ENCODE data around the gene PDE8A.

PDE8A gene

DNA sequence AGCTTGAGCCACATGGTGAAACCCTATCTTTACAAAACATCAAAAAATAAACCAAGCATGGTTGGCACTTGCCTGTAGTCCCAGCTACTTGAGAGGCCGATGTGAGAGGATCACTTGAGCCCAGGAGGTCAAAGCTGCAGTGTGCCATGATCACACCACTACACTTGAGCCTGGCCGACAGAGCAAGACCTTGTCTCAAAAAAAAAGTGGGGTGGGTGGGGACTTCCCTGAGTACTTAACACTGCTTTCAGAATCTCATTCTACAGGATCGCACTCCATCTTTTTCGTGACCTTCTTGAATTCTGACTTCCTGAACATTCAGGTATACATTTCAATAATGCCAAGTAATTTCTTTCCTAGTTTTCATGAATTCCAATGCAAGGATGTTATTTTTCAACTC is 91.3 kb downstream of the PDE8A start:
- Histone ChIP-seq H3K79me2 (ENCODE audit: low read length) (no peaks in the 10 kb centered on the region), H4K20me1 (ENCODE audit: insufficient read depth, low read length) (no peaks in the 10 kb centered on the region), H3K9ac (ENCODE audit: low read length) (no peak overlapping the region), H3K9me2 (replicated peaks; ENCODE audit: insufficient read depth, low read length) (no peaks in the 10 kb centered on the region), H2AFZ (ENCODE audit: low read length) (no peak overlapping the region), H3K27me3 (replicated peaks; ENCODE audit: insufficient read depth, low read length) (no peaks in the 10 kb centered on the region), H3F3A (ENCODE audit: insufficient read depth, low read length) (no peaks in the 10 kb centered on the region), H3K4me1 (ENCODE audit: low read length) (no peaks in the 10 kb centered on the region), H3K36me3 (replicated peaks; ENCODE audit: insufficient read depth, low read length) (no peaks in the 10 kb centered on the region), H3K9me3 (replicated peaks; ENCODE audit: insufficient read depth, low read length) (no peaks in the 10 kb centered on the region), H3K4me3 (ENCODE audit: low read length) (no peak overlapping the region), H3K27ac (ENCODE audit: low read length) (no peak overlapping the region), H3K4me2 (ENCODE audit: low read depth, low read length) (no peak overlapping the region)
- no peak for DNase-seq
- TF ChIP-seq EZH2 (optimal IDR thresholded peaks at IDR 0.05; ENCODE audit: low read depth, low read length) (no peak), EZH2phosphoT487 (IDR thresholded peaks at IDR 0.05; ENCODE audit: low read length) (no peak)
- TF ChIP-seq, protein P1, sequence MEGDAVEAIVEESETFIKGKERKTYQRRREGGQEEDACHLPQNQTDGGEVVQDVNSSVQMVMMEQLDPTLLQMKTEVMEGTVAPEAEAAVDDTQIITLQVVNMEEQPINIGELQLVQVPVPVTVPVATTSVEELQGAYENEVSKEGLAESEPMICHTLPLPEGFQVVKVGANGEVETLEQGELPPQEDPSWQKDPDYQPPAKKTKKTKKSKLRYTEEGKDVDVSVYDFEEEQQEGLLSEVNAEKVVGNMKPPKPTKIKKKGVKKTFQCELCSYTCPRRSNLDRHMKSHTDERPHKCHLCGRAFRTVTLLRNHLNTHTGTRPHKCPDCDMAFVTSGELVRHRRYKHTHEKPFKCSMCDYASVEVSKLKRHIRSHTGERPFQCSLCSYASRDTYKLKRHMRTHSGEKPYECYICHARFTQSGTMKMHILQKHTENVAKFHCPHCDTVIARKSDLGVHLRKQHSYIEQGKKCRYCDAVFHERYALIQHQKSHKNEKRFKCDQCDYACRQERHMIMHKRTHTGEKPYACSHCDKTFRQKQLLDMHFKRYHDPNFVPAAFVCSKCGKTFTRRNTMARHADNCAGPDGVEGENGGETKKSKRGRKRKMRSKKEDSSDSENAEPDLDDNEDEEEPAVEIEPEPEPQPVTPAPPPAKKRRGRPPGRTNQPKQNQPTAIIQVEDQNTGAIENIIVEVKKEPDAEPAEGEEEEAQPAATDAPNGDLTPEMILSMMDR (IDR thresholded peaks at IDR 0.05; ENCODE audit: low read length), result no peak

DNA sequence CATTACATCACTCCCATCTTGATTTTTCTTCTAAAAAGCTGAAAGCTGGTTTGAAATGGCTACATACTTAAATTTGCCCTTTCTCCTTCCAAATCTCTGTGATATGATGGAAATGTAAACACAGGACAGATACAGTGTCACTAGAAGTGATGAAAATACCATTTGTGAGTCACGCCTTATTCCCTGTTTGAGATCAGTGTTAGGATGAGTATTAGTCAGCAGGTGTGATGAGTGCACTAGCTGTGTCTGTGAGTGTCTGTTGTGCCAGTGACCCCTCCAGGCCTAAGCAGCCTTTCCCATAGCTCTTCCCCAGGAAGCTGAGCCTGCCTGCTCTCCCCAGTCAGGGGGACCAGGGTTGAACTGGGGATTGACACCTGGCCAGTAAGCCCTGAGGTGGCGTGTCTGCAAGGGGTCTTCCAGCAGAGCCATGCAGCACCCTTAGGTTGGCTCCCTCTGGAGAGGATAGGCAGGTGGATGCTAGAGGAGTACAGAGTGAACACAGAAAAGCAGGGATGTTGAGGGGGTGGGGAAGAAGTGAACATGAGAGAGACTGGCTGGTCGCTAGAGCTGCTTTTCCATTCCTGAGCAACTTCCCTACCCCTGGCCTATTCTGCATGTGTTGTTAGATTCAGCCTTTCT is 92.0 kb downstream of the PDE8A start:
- no peaks in the 10 kb centered on the region for H3F3A ChIP-seq (ENCODE audit: insufficient read depth, low read length)
- no peak overlapping the region for H3K27ac ChIP-seq (ENCODE audit: low read length)
- H3K36me3 ChIP-seq (replicated peaks; ENCODE audit: insufficient read depth, low read length), result no peaks in the 10 kb centered on the region
- TF ChIP-seq EZH2phosphoT487 (IDR thresholded peaks at IDR 0.05; ENCODE audit: low read length) (no peak), EZH2 (optimal IDR thresholded peaks at IDR 0.05; ENCODE audit: low read depth, low read length) (no peak)
- TF ChIP-seq, protein P1 (IDR thresholded peaks at IDR 0.05; ENCODE audit: low read length), result no peak
- H3K9ac ChIP-seq (ENCODE audit: low read length), result no peak overlapping the region
- no peaks in the 10 kb centered on the region for H3K79me2 ChIP-seq (ENCODE audit: low read length)
- H2AFZ ChIP-seq (ENCODE audit: low read length), result no peak overlapping the region
- no peak overlapping the region for H3K4me3 ChIP-seq (ENCODE audit: low read length)
- H3K27me3 ChIP-seq (replicated peaks; ENCODE audit: insufficient read depth, low read length), result no peaks in the 10 kb centered on the region
- H3K4me1 ChIP-seq (ENCODE audit: low read length), result no peaks in the 10 kb centered on the region
- no peaks in the 10 kb centered on the region for H3K9me3 ChIP-seq (replicated peaks; ENCODE audit: insufficient read depth, low read length)
- no peaks in the 10 kb centered on the region for H4K20me1 ChIP-seq (ENCODE audit: insufficient read depth, low read length)
- DNase-seq, result no peak
- no peak overlapping the region for H3K4me2 ChIP-seq (ENCODE audit: low read depth, low read length)
- H3K9me2 ChIP-seq (replicated peaks; ENCODE audit: insufficient read depth, low read length), result no peaks in the 10 kb centered on the region

DNA sequence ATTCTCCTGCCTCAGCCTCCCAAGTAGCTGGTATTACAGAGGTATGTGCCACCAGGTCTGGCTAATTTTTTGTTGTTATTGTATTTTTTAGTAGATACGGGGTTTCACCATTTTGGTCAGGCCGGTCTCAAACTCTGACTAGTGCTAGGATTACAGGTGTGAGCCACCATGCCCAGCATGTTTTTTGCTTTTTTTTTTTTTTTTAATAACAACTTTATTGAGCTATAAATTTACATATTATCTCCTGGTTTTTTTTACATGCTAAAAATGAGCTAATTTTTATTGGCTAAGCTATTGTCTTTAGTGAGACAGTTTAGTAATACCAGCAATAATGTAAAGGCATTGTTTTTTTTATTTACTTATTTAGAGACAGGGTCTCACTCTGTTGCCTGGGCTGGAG is 105.2 kb downstream of the PDE8A start:
- Histone ChIP-seq H4K20me1 (ENCODE audit: insufficient read depth, low read length) (no peaks in the 10 kb centered on the region), H3K36me3 (replicated peaks; ENCODE audit: insufficient read depth, low read length) (no peaks in the 10 kb centered on the region), H3K4me1 (ENCODE audit: low read length) (no peaks in the 10 kb centered on the region), H3K27ac (ENCODE audit: low read length) (no peak overlapping the region), H3K4me2 (ENCODE audit: low read depth, low read length) (no peak overlapping the region), H2AFZ (ENCODE audit: low read length) (no peak overlapping the region), H3K4me3 (ENCODE audit: low read length) (no peak overlapping the region), H3K79me2 (ENCODE audit: low read length) (no peaks in the 10 kb centered on the region), H3K9ac (ENCODE audit: low read length) (no peak overlapping the region), H3F3A (ENCODE audit: insufficient read depth, low read length) (no peaks in the 10 kb centered on the region), H3K9me3 (replicated peaks; ENCODE audit: insufficient read depth, low read length) (no peaks in the 10 kb centered on the region), H3K9me2 (replicated peaks; ENCODE audit: insufficient read depth, low read length) (no peaks in the 10 kb centered on the region), H3K27me3 (replicated peaks; ENCODE audit: insufficient read depth, low read length) (no peaks in the 10 kb centered on the region)
- TF ChIP-seq EZH2phosphoT487 (IDR thresholded peaks at IDR 0.05; ENCODE audit: low read length) (no peak), EZH2 (optimal IDR thresholded peaks at IDR 0.05; ENCODE audit: low read depth, low read length) (no peak)
- TF ChIP-seq, protein P1 (IDR thresholded peaks at IDR 0.05; ENCODE audit: low read length), result no peak
- DNase-seq, result no peak
